ENCODE measurements around the gene CENPO. TPM values are rescaled to one million over a fixed set of nuclear protein-coding genes. Genes with fewer than 3 reads are reported as not detected.

Gene CENPO
- total RNA-seq, 1 donor from 2014 or later: 11.6 TPM

GRCh38 chr2:24839729-24840128, 46.5 kb downstream of the CENPO start:
- DNase-seq: no peak

- no peak for DNase-seq
Measured at GRCh38 chr2:24840164-24840869, 47.1 kb downstream of the CENPO start.

- no peak for DNase-seq
Measured at GRCh38 chr2:24840962-24841945, 48.0 kb downstream of the CENPO start.

- no peak for DNase-seq
Measured at GRCh38 chr2:24842081-24843050, 49.1 kb downstream of the CENPO start.

GRCh38 chr2:24843330-24843860, 50.2 kb downstream of the CENPO start:
- DNase-seq: no peak

GRCh38 chr2:24844023-24844685, 50.9 kb downstream of the CENPO start:
- DNase-seq: no peak

GRCh38 chr2:24845691-24846090, 52.5 kb downstream of the CENPO start:
- no peak for DNase-seq

GRCh38 chr2:24850944-24851343, 57.7 kb downstream of the CENPO start:
- no peak for DNase-seq

- no peak for DNase-seq
Measured at GRCh38 chr2:24852026-24852425, 58.8 kb downstream of the CENPO start.

GRCh38 chr2:24852431-24853020, 59.3 kb downstream of the CENPO start:
- no peak for DNase-seq

GRCh38 chr2:24853046-24853445, 59.8 kb downstream of the CENPO start:
- DNase-seq: no peak

- no peak for DNase-seq
Measured at GRCh38 chr2:24853996-24854395, 60.8 kb downstream of the CENPO start.

- DNase-seq: no peak
Measured at GRCh38 chr2:24855022-24855622, 61.9 kb downstream of the CENPO start.

GRCh38 chr2:24855726-24856125, 62.5 kb downstream of the CENPO start:
- no peak for DNase-seq

- DNase-seq: no peak
Measured at GRCh38 chr2:24856791-24857211, 63.6 kb downstream of the CENPO start.

- no peak for DNase-seq
Measured at GRCh38 chr2:24857746-24858145, 64.5 kb downstream of the CENPO start.

GRCh38 chr2:24858996-24859395, 65.8 kb downstream of the CENPO start:
- no peak for DNase-seq

GRCh38 chr2:24859968-24860600, 66.9 kb downstream of the CENPO start:
- no peak for DNase-seq

- no peak for DNase-seq
Measured at GRCh38 chr2:24860631-24861030, 67.4 kb downstream of the CENPO start.

GRCh38 chr2:24861500-24861899, 68.3 kb downstream of the CENPO start:
- DNase-seq: no peak
